Mesothelial cell of epicardium (in vitro differentiated cells): ENCODE results near the gene CEP170B. TPM values are rescaled to one million over a fixed set of nuclear protein-coding genes. Genes with fewer than 3 reads are reported as not detected.

Experiments
- DNase-seq, 2 experiments: peaks; one replicate each; pipeline ENCODE4 v3.0.0; 2021; ENCODE audit warnings: low spot score in 2 of 2; ENCODE audit not compliant: unreplicated experiment in 2 of 2
- H3K27ac Mint-ChIP-seq: 2 replicates; pipeline ENCODE4 v1.8.0; 2021; ENCODE audit warnings: mixed read lengths
- H3K27me3 Mint-ChIP-seq: 2 replicates; pipeline ENCODE4 v1.8.0; 2021; ENCODE audit warnings: low read depth, mixed read lengths
- H3K36me3 Mint-ChIP-seq: 2 replicates; pipeline ENCODE4 v1.8.0; 2021; ENCODE audit warnings: mixed read lengths
- H3K4me1 Mint-ChIP-seq: 2 replicates; pipeline ENCODE4 v1.8.0; 2021; ENCODE audit warnings: mixed read lengths
- H3K4me3 Mint-ChIP-seq: 2 replicates; pipeline ENCODE4 v1.8.0; 2021; ENCODE audit warnings: mild to moderate bottlenecking, moderate library complexity, mixed read lengths
- H3K9me3 Mint-ChIP-seq: 2 replicates; pipeline ENCODE4 v1.8.0; 2021; ENCODE audit warnings: mixed read lengths
- CTCF ChIP-seq: fragments of 200-600 bp; sonication (generic); IDR thresholded peaks from one replicate; pipeline ENCODE4 v1.5.0; 2021; ENCODE audit warnings: antibody characterized with exemption; ENCODE audit not compliant: unreplicated experiment
- total RNA-seq: library from RNA; stranded (reverse); gene quantifications from 3 replicates; pipeline ENCODE4 v1.2.1, GENCODE V29; 2021

Gene CEP170B
- total RNA-seq, 1 donor from 2014 or later, result 29.2 TPM

GRCh38 chr14:104864267-104865080 is 594 bp upstream of the CEP170B start:
- DNase-seq, result peak in 1 of 2 experiments; percentile 69
- Mint-ChIP-seq H3K27me3 (peaks cover 11% of the 10 kb centered on the region), H3K4me1 (peaks cover 9% of the 10 kb centered on the region), H3K4me3 (peak overlapping the region; percentile 72), H3K9me3 (no peaks in the 10 kb centered on the region), H3K27ac (peak overlapping the region; percentile 43), H3K36me3 (no peaks in the 10 kb centered on the region)
- TF ChIP-seq CTCF, result no peak

GRCh38 chr14:104865631-104866441 is 768 bp downstream of the CEP170B start:
- Mint-ChIP-seq H3K27ac (peak overlapping the region; percentile 66), H3K4me3 (peak overlapping the region; percentile 77), H3K27me3 (peaks cover 11% of the 10 kb centered on the region), H3K36me3 (no peaks in the 10 kb centered on the region), H3K4me1 (peaks cover 9% of the 10 kb centered on the region), H3K9me3 (no peaks in the 10 kb centered on the region)
- DNase-seq, result peak in 1 of 2 experiments; percentile 69
- TF ChIP-seq CTCF, result no peak

GRCh38 chr14:104866451-104867370 is 1.6 kb downstream of the CEP170B start:
- Mint-ChIP-seq H3K4me1 (peaks cover 9% of the 10 kb centered on the region), H3K27ac (no peak overlapping the region), H3K36me3 (no peaks in the 10 kb centered on the region), H3K27me3 (peaks cover 11% of the 10 kb centered on the region), H3K9me3 (no peaks in the 10 kb centered on the region), H3K4me3 (peak overlapping the region; percentile 77)
- DNase-seq, result no peak
- no peak for TF ChIP-seq CTCF

DNA sequence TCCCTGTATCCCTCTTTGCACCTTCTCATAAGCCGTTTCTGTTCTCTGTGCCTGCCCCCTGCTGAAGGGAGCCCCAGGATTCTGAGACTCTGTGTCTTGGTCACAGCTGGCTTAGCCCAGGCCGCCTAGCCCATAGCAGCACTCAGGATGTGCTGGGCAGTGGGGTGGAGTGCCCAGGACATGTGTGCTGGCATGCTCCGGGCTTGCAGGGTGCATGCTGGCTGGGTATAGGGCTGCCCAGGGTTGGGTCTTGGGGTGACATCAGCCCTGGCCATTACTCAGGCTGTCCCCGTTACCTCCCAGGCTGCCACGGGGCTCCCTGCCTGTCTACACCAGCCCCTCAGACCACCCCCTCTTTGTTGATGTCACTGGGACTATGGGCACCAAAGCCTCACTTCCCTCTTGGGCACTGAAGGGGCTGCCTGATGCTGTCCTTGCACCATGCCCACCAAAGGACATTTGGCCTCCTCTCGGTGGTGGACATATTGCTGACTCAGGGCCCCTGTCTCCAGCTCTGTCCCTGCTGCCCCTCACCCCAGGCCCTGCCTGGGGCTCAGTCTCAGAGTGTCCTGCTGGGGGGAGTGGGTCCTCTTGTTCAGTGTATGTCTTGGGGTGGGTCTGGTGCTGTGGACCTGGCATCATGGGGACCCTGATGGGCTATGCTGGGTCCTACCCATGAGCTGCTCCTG is 2.4 kb downstream of the CEP170B start:
- Mint-ChIP-seq H3K4me1 (peaks cover 10% of the 10 kb centered on the region), H3K4me3 (peak overlapping the region; percentile 77), H3K36me3 (no peaks in the 10 kb centered on the region), H3K9me3 (no peaks in the 10 kb centered on the region), H3K27ac (no peak overlapping the region), H3K27me3 (peaks cover 11% of the 10 kb centered on the region)
- no peak for TF ChIP-seq CTCF
- no peak for DNase-seq
